SK-N-SH (cell line): ENCODE data around the gene LTBR. TPM values are rescaled to one million over a fixed set of nuclear protein-coding genes. Genes with fewer than 3 reads are reported as not detected.

ENCODE experiments used
- CTCF ChIA-PET: fragments of 300-600, 350-600 bp; formaldehyde crosslinking; extraction: SDS; loops from one replicate; lab custom pipeline; 2021; lab: Yijun Ruan, JAX
- POLR2A ChIA-PET: fragments of 350-600 bp; sonication (Branson Sonifier 250); formaldehyde crosslinking; extraction: SDS; loops from one replicate; lab custom pipeline; 2020; ENCODE audit warnings: antibody characterized with exemption, inconsistent platforms; lab: Yijun Ruan, JAX
- DNase-seq: peaks from one replicate; pipeline ENCODE4 v3.0.0; 2012
- H2AFZ ChIP-seq: fragments of 200-600 bp; sonication (generic); 2 replicates; pipeline ENCODE4 v1.8.1; 2016; ENCODE audit warnings: antibody characterized with exemption, mild to moderate bottlenecking, low read depth
- H3F3A ChIP-seq: fragments of 200-600 bp; sonication (generic); replicated peaks from 2 replicates; pipeline ENCODE3; 2016; ENCODE audit warnings: antibody characterized with exemption, mild to moderate bottlenecking; ENCODE audit not compliant: insufficient read depth
- H3K27ac ChIP-seq, 2 experiments: fragments of 200-500 bp in 1 of 2; fragments of 200-600 bp in 1 of 2; sonication (Bioruptor generic) in 1 of 2; sonication (generic), shearing (Covaris generic) in 1 of 2; 2 replicates each; pipeline versions ENCODE4 v1.5.1 to v1.6.1; 2014 to 2016; ENCODE audit warnings: low read depth in 2 of 2, inconsistent platforms in 1 of 2, low read length in 1 of 2, mild to moderate bottlenecking in 1 of 2, mixed read lengths in 1 of 2
- H3K27me3 ChIP-seq: fragments of 200-600 bp; sonication (generic), shearing (Covaris generic); 2 replicates; pipeline ENCODE4 v1.6.1; 2016; ENCODE audit warnings: mixed run types; ENCODE audit not compliant: insufficient read depth
- H3K36me3 ChIP-seq, 2 experiments: fragments of 200-500 bp in 1 of 2; fragments of 200-600 bp in 1 of 2; sonication (Bioruptor generic) in 1 of 2; sonication (generic) in 1 of 2; replicated peaks in 1 of 2; 2 replicates each; pipeline versions ENCODE3 to v1.5.1; 2014 to 2016; ENCODE audit warnings: low read length in 1 of 2, mild to moderate bottlenecking in 1 of 2; ENCODE audit not compliant: insufficient read depth in 2 of 2, control insufficient read depth in 1 of 2
- H3K4me1 ChIP-seq, 2 experiments: fragments of 200-500 bp in 1 of 2; fragments of 200-600 bp in 1 of 2; sonication (Bioruptor generic) in 1 of 2; sonication (generic), shearing (Covaris generic) in 1 of 2; 2 replicates each; pipeline versions ENCODE4 v1.5.1 to v1.6.1; 2014 to 2016; ENCODE audit warnings: low read depth in 1 of 2, low read length in 1 of 2, mixed run types in 1 of 2; ENCODE audit not compliant: insufficient read depth in 2 of 2, control insufficient read depth in 1 of 2
- H3K4me2 ChIP-seq: fragments of 200-600 bp; sonication (generic), shearing (Covaris generic); 2 replicates; pipeline ENCODE4 v1.6.1; 2017; ENCODE audit warnings: mixed run types
- H3K4me3 ChIP-seq, 2 experiments: fragments of 200-500 bp in 1 of 2; fragments of 200-600 bp in 1 of 2; sonication (Bioruptor generic) in 1 of 2; sonication (generic), shearing (Covaris generic) in 1 of 2; 2 replicates each; pipeline versions ENCODE4 v1.5.1 to v1.8.1; 2014 to 2016; ENCODE audit warnings: low read depth in 2 of 2, inconsistent platforms in 1 of 2, low read length in 1 of 2, mild to moderate bottlenecking in 1 of 2, mixed read lengths in 1 of 2, moderate library complexity in 1 of 2
- H3K79me2 ChIP-seq: fragments of 200-600 bp; sonication (generic); 2 replicates; pipeline ENCODE4 v1.8.1; 2017; ENCODE audit warnings: mild to moderate bottlenecking; ENCODE audit not compliant: insufficient read depth
- H3K9ac ChIP-seq: fragments of 200-600 bp; sonication (generic); 2 replicates; pipeline ENCODE4 v1.6.1; 2017; ENCODE audit warnings: mixed run types
- H3K9me2 ChIP-seq: fragments of 200-600 bp; sonication (generic); 2 replicates; pipeline ENCODE4 v1.6.1; 2017; ENCODE audit warnings: mixed run types
- H3K9me3 ChIP-seq: fragments of 200-600 bp; sonication (generic); 2 replicates; pipeline ENCODE4 v1.6.1; 2017; ENCODE audit warnings: mixed run types, mild to moderate bottlenecking, moderate library complexity
- H4K20me1 ChIP-seq: fragments of 200-600 bp; sonication (generic); 2 replicates; pipeline ENCODE4 v1.6.1; 2017; ENCODE audit warnings: mild to moderate bottlenecking, mixed run types; ENCODE audit not compliant: insufficient read depth
- FOSL2 ChIP-seq: IDR thresholded peaks from 2 replicates; pipeline ENCODE4 v1.4.0; 2012; ENCODE audit warnings: low read depth, mild to moderate bottlenecking, moderate library complexity, borderline replicate concordance
- FOXM1 ChIP-seq: IDR thresholded peaks from 2 replicates; pipeline ENCODE4 v1.4.0; 2012; ENCODE audit warnings: low read depth, mild to moderate bottlenecking
- MXI1 ChIP-seq: IDR thresholded peaks from 2 replicates; pipeline ENCODE4 v1.6.1; 2012; ENCODE audit warnings: mild to moderate bottlenecking, low read depth, low read length, improper control_type of control experiment
- NRF1 ChIP-seq: IDR thresholded peaks from 2 replicates; pipeline ENCODE4 v1.6.1; 2012; ENCODE audit warnings: low read depth, mild to moderate bottlenecking, low read length
- RAD21 ChIP-seq: IDR thresholded peaks from 2 replicates; pipeline ENCODE4 v1.6.1; 2012; ENCODE audit warnings: mild to moderate bottlenecking, low read length
- SMC3 ChIP-seq: IDR thresholded peaks from 2 replicates; pipeline ENCODE4 v1.6.1; 2012; ENCODE audit warnings: low read depth, low read length, improper control_type of control experiment
- WGBS: methylation state at CpG from one replicate; pipeline ENCODE4 v1.1.6; 2017; ENCODE audit warnings: low lambda C conversion rate; 5-methylcytosine and 5-hydroxymethylcytosine counted together
- polyA plus RNA-seq, 3 experiments: library from polyadenylated mRNA; depleted of rRNA; stranded (reverse); fragments of >200 nt; gene quantifications; 2 replicates each; pipeline ENCODE4 v1.2.3, GENCODE V29; 2012
- TF ChIP-seq, protein P1 (sequence below): IDR thresholded peaks from 2 replicates; pipeline ENCODE4 v1.4.0; 2012; ENCODE audit warnings: low read depth, borderline replicate concordance
- TF ChIP-seq, protein P2 (sequence below): IDR thresholded peaks from 2 replicates; pipeline ENCODE4 v1.4.0; 2012; ENCODE audit warnings: low read depth
- TF ChIP-seq, protein P3 (sequence below): fragments of 200-600 bp; sonication (generic); IDR thresholded peaks from 2 replicates; pipeline ENCODE4 v1.6.1; 2017; ENCODE audit warnings: antibody characterized with exemption, mild to moderate bottlenecking, moderate library complexity
- TF ChIP-seq, protein P4 (sequence below): IDR thresholded peaks from 2 replicates; pipeline ENCODE4 v1.4.0; 2012; ENCODE audit warnings: low read depth, borderline replicate concordance
- TF ChIP-seq, protein P5 (sequence below): IDR thresholded peaks from 2 replicates; pipeline ENCODE4; 2012

The LTBR gene
- polyA plus RNA-seq, 1 of the 3 experiments (the other 2 are of a cell fraction), result 0.12 TPM

DNA sequence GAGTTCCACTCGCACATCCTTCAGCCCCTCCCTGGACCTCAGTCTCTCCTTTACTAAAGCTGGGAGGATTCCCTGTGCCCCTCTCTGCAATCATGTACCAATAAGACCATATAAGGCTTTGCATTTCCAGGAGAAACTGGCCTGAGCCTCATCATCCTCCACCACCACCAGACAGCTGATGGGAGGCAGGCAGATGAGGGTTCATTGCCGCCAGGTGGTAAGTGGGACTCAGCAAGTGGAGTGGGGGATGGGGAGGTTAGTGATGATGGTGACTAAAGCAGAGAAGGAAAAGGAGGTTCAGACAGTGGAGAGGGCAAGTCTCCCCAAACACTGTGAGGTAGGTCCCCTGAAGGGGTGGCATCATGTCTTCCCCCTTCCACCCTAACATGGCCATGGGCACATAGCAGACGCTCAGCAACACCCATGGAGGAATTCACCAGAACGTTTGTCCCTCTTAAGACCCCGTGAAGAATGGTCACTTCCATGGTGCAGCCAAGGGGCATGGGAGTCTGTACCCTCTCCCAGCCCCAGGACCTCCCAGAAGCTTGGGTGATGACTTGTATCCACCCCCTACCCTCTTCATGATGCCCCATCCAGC lies 37.6 kb upstream of the LTBR start:
- H3K9ac ChIP-seq, result no peak overlapping the region
- ChIA-PET CTCF (interaction anchor here (0.9 kb wide), 1 partner anchor 119 kb away, joined by 3 read pairs; no protein-coding TSS in a partner anchor), POLR2A (interaction anchor here (0.6 kb wide), 1 partner anchor 119 kb away, joined by 3 read pairs; no protein-coding TSS in a partner anchor)
- no peaks in the 10 kb centered on the region for H3K36me3 ChIP-seq
- no peak for DNase-seq
- H3K4me1 ChIP-seq, result peaks cover 5 to 15% of the 10 kb centered on the region in 2 experiments; a peak in 3 of 4 replicates
- no peaks in the 10 kb centered on the region for H4K20me1 ChIP-seq
- H3K4me3 ChIP-seq, result no peak overlapping the region
- 87% methylated on average over 5 of the region's 5 CpGs for WGBS
- no peaks in the 10 kb centered on the region for H3K9me3 ChIP-seq
- H3K27ac ChIP-seq, result no peak overlapping the region
- no peak overlapping the region for H3K4me2 ChIP-seq
- no peak overlapping the region for H2AFZ ChIP-seq
- H3K9me2 ChIP-seq, result no peaks in the 10 kb centered on the region
- H3K27me3 ChIP-seq, result no peaks in the 10 kb centered on the region
- no peaks in the 10 kb centered on the region for H3F3A ChIP-seq
- H3K79me2 ChIP-seq, result peaks cover 15% of the 10 kb centered on the region
- TF ChIP-seq, protein P1, sequence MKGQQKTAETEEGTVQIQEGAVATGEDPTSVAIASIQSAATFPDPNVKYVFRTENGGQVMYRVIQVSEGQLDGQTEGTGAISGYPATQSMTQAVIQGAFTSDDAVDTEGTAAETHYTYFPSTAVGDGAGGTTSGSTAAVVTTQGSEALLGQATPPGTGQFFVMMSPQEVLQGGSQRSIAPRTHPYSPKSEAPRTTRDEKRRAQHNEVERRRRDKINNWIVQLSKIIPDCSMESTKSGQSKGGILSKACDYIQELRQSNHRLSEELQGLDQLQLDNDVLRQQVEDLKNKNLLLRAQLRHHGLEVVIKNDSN, result no peak
- TF ChIP-seq NRF1 (no peak), FOSL2 (no peak)
- TF ChIP-seq, all 33 proteins: peak for 0

DNA sequence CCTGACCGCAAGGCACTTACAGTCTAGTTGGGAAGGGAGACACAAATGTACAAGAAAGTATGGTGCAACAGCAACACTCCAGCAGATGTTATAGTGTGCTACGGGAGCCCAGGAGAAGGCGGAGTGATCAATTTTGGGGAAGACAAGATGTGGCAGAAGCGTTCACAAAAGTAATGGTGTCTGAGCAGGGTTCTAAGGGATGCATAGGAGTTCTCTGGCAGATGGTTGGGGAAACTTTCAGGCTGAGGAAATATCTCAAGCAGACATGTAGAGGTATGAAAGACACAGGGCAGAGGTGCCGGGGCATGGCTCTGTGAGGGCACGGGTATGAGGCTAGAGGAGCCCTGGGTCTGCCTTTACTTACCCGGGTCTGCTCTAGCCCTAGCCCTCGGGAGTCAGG lies 37.0 kb upstream of the LTBR start:
- ChIA-PET POLR2A (interaction anchor here (0.6 kb wide), 1 partner anchor 119 kb away, joined by 3 read pairs; no protein-coding TSS in a partner anchor), CTCF (no interaction called here)
- H3K36me3 ChIP-seq, result no peaks in the 10 kb centered on the region
- WGBS, result 78% methylated on average over 8 of the region's 8 CpGs
- H3K4me3 ChIP-seq, result no peak overlapping the region
- H3K79me2 ChIP-seq, result peaks cover 9% of the 10 kb centered on the region
- H2AFZ ChIP-seq, result no peak overlapping the region
- peaks cover 5 to 15% of the 10 kb centered on the region in 2 experiments; a peak in 3 of 4 replicates for H3K4me1 ChIP-seq
- no peaks in the 10 kb centered on the region for H3K9me2 ChIP-seq
- TF ChIP-seq RAD21 (no peak), MXI1 (no peak), SMC3 (no peak), FOXM1 (no peak)
- TF ChIP-seq, protein P2, sequence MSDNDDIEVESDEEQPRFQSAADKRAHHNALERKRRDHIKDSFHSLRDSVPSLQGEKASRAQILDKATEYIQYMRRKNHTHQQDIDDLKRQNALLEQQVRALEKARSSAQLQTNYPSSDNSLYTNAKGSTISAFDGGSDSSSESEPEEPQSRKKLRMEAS, result no peak
- TF ChIP-seq, protein P3, sequence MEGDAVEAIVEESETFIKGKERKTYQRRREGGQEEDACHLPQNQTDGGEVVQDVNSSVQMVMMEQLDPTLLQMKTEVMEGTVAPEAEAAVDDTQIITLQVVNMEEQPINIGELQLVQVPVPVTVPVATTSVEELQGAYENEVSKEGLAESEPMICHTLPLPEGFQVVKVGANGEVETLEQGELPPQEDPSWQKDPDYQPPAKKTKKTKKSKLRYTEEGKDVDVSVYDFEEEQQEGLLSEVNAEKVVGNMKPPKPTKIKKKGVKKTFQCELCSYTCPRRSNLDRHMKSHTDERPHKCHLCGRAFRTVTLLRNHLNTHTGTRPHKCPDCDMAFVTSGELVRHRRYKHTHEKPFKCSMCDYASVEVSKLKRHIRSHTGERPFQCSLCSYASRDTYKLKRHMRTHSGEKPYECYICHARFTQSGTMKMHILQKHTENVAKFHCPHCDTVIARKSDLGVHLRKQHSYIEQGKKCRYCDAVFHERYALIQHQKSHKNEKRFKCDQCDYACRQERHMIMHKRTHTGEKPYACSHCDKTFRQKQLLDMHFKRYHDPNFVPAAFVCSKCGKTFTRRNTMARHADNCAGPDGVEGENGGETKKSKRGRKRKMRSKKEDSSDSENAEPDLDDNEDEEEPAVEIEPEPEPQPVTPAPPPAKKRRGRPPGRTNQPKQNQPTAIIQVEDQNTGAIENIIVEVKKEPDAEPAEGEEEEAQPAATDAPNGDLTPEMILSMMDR, result no peak
- TF ChIP-seq, protein P4, sequence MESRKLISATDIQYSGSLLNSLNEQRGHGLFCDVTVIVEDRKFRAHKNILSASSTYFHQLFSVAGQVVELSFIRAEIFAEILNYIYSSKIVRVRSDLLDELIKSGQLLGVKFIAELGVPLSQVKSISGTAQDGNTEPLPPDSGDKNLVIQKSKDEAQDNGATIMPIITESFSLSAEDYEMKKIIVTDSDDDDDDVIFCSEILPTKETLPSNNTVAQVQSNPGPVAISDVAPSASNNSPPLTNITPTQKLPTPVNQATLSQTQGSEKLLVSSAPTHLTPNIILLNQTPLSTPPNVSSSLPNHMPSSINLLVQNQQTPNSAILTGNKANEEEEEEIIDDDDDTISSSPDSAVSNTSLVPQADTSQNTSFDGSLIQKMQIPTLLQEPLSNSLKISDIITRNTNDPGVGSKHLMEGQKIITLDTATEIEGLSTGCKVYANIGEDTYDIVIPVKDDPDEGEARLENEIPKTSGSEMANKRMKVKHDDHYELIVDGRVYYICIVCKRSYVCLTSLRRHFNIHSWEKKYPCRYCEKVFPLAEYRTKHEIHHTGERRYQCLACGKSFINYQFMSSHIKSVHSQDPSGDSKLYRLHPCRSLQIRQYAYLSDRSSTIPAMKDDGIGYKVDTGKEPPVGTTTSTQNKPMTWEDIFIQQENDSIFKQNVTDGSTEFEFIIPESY, result no peak
- TF ChIP-seq, protein P5, sequence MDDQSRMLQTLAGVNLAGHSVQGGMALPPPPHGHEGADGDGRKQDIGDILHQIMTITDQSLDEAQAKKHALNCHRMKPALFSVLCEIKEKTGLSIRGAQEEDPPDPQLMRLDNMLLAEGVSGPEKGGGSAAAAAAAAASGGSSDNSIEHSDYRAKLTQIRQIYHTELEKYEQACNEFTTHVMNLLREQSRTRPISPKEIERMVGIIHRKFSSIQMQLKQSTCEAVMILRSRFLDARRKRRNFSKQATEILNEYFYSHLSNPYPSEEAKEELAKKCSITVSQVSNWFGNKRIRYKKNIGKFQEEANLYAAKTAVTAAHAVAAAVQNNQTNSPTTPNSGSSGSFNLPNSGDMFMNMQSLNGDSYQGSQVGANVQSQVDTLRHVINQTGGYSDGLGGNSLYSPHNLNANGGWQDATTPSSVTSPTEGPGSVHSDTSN, result no peak
- H3K27ac ChIP-seq, result no peak overlapping the region
- H3K4me2 ChIP-seq, result no peak overlapping the region
- no peaks in the 10 kb centered on the region for H3F3A ChIP-seq
- no peak overlapping the region for H3K9ac ChIP-seq
- no peaks in the 10 kb centered on the region for H4K20me1 ChIP-seq
- H3K9me3 ChIP-seq, result no peaks in the 10 kb centered on the region
- no peaks in the 10 kb centered on the region for H3K27me3 ChIP-seq
- DNase-seq, result no peak
